ENCODE measurements around the gene ATF2.
"Not testable (repeated sequence)": the region's sequence is repeated elsewhere in the genome, so short reads cannot be mapped to it uniquely, and the experiment has no call there.

ATF2 gene

DNA sequence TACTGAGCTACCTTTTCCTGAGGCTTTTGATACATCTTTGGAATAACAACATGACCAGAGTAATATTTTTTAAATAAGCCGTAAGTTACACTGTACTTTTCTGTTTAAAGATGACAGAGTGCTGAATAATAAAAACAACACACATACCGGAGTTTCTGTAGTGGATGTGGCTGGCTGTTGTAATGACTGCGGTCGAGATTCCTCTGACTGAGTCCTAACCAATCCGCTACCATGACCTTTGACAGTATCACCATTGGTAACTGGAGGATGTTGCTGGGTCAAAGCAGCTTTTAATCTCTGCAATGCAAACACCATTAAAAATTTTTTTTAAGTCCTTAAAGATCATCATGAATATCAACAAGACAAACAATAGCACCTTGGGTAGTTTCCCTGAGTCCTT, 70.7 kb downstream of the ATF2 start:
- DNase-seq (ENCODE audit: low read depth in 1 of 2, low spot score in 1 of 2), result no peak

DNA sequence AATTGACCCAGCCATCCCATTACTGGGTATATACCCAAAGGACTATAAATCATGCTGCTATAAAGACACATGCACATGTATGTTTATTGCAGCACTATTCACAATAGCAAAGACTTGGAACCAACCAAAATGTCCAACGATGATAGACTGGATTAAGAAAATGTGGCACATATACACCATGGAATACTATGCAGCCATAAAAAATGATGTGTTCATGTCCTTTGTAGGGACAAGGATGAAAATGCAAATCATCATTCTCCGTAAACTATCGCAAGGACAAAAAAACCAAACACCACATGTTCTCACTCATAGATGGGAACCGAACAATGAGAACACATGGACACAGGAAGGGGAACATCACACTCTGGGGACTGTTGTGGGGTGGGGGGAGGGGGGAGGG, 83.9 kb downstream of the ATF2 start:
- DNase-seq (ENCODE audit: low read depth in 1 of 2, low spot score in 1 of 2), result not testable (repeated sequence)

DNA sequence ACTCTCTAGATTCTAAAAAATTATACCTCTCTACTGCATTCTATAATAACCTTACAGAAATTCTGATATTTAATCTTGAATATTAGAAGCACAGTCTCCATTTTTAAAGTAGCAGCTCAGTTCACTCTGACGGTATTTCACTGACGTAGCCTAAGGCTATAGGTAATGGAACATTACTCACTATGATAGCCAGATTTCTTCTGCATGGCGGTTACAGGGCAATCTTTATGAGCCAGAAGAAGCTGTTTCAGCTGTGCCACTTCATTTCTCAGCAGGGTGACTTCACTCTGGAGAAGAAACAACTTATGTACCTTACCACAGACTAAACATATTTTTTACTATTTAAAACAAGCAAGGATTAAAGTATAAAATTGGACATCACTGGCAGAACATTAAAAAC, 87.5 kb downstream of the ATF2 start:
- DNase-seq (ENCODE audit: low read depth in 1 of 2, low spot score in 1 of 2), result no peak

DNA sequence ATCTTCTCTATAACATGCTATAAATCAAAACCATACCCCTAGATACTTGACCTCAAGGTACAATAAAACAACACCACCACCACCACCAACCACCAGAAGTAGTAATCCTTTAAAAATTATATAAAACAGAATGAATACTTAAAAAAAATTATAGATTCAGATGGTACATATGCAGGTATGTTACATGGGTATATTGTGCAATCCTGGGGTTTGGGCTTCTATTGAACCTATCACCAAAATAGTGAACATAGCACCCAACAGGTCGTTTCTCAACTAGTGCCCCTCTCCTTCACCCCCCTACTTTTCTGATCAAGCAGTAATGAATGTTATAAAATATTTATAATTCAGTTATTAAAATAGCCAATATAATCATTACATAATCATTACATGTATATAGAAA, 91.7 kb downstream of the ATF2 start:
- no peak for DNase-seq (ENCODE audit: low read depth in 1 of 2, low spot score in 1 of 2)

DNA sequence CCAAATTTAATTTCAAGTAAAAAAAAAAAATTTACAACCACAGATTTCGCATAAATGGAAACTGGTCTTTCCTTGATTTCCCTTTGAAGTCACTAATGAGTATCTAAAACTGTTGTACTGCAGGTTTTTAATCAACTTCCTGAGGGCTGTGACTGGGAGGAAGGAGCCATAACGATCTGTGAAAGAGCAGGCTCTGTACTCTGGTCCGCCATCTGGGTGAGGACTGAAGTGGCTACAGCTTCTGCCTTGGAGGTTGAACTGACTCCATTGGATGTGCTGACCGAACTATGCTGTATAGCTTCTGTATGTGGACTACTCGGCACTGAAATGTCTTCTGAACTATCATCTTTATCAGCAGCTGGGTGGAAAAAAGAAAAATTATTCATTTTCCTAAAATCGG, 93.5 kb downstream of the ATF2 start:
- no peak for DNase-seq (ENCODE audit: low read depth in 1 of 2, low spot score in 1 of 2)

DNA sequence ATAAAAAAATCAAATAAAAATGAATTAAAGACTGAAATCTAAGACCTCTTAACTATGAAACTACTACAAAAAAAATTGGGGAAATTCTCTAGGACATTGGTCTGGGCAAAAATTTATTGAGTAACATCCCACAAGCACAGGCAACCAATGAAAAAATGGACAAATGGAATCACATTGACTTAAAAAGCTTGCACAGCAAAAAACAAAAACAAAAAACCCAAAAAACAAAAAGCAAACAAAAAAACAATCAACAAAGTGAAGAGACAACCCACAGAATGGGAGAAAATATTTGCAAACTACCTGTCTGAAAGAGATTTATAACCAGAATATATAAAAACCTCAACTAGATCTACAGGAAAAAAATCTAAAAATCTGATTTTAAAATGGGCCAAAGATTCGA, 99.5 kb downstream of the ATF2 start:
- DNase-seq (ENCODE audit: low read depth in 1 of 2, low spot score in 1 of 2), result no peak

DNA sequence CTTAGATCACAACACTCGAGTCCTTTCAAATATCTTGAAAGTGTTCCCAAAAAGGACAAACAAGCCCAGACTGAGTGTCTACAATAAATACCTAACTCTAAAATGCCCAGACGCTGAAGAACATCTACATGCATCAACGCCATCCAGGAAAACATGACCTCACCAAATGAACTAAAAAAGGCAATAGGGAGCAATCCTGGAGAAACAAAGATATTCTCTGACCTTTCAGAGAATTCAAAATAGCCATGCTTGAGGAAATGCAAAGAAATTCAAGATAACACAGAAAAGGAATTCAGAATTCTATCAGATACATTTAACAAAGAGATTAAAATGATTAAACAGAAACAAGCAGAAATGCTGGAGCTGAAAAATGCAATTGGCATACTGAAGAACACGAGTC, 101.6 kb downstream of the ATF2 start:
- no peak for DNase-seq (ENCODE audit: low read depth in 1 of 2, low spot score in 1 of 2)

DNA sequence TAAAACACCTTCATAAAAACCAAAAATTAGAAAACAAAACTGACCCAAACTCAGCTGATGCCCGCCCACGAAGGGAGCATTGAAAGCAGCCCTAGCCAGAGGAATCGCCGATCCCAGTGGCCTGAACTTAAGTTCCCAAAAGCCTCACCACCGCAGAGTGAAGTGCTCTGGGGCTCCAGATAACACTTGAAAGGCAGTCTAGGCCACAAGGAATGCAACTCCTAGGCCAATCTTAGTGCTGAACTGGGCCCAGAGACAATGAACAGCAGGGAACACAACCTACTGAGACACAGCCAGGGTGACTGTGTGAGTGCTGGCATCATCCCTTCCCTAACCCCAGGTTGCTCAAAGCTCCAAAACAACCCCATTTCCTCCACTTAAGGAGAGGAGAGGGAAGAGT, 103.2 kb downstream of the ATF2 start:
- no peak for DNase-seq (ENCODE audit: low read depth in 1 of 2, low spot score in 1 of 2)

DNA sequence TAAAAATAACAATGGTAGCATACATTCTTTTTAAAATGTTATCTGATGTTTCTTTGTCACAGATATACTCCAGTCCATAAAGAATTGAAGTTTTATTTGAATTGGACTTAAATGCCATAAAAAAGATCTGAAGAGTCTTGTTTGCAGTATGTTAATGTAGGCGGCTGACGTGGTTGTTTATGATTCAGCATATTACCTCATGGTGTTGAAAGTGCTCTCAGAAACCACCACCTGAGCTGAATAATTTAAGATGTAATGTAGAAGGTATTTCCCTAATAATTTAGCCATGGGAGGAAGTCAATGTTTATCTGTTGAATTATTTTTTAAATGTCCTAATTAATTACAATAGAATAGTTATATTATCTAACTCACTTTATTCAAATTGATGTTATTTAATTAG, 104.3 kb downstream of the ATF2 start:
- no peak for DNase-seq (ENCODE audit: low read depth in 1 of 2, low spot score in 1 of 2)

DNA sequence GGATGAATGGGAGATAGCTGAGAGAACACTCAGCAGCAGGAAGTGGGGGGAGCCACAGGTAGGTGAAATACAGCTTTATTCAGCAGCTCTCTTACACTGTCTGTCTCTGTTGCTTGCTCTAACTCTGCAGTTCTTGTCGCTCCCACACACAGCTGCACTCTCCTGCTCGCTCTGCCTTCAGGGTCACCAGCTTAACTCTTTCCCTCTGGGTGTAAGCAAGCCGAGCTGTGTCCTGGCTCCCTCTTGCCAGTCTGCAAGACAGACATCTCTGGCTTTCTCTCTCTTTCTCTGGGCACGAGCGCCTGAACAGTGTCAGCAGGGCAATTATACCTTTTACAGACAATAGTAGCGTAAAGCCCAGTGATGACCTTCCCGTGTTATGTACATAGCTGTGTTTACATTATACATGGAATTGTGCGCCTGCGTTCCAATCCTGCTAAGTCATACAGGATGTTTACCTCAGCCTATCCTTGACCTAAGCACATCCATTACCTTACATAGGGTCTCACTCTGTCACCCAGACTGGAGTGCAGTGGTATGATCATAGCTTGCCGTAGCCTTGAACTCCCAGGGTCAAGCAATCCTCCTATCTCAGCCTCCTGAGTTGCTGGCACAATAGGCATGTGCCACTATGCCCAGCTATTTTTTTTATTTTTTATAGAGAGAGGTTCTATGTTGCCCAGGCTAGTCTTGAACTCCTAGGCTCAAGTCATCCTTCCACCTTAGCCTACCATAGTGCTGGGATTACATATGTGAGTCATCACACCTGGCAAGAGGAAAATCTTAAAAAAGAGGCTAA, 105.0 kb downstream of the ATF2 start:
- no peak for DNase-seq (ENCODE audit: low read depth in 1 of 2, low spot score in 1 of 2)

DNA sequence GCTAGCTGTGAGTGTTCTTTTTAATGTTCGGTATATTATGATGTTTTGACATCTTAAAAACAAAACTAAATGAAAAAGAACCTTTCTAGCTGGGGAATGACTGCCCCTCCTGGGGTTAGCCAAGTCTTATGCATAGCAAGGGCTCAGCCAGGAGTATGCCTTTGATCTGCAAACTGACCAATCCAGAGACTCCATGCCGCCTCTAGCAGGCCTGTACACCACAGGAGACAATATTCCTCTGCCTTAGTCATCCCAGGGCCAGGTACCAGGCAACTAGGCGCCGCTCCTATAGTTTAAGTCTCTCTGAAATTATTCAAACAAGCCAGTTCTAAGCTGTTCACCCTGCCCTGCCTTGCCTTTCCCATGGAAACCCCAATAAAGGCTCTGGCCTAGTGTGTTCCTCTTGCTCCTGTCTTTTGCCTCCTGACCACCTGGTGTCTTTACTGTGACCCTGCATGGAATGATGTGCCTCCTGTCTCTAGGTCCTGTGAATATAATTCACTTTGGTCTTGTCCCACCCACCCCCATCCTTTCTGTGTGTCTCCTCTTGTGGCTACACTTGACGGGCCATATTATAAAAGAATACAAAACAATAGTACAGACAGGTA, 110.8 kb downstream of the ATF2 start:
- no peak for DNase-seq (ENCODE audit: low read depth in 1 of 2, low spot score in 1 of 2)

DNA sequence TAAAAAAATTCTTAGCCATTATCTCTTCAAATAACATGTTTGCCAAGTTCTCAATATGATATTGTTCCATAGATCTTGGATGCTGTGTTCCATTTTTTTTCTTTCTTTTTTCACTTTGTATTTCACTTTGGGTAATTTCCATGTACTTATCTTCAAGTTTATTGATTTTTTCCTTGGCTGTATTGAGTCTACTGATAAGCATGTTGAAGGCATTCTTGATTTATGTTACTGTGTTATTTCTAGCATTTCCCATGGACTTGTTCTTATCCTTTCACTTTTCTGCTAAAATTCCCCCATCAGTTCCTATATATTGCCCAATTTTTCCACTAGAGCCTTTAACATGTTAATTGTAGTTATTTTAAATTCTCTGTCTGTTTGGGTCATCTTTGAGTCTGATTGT, 112.0 kb downstream of the ATF2 start:
- no peak for DNase-seq (ENCODE audit: low read depth in 1 of 2, low spot score in 1 of 2)

DNA sequence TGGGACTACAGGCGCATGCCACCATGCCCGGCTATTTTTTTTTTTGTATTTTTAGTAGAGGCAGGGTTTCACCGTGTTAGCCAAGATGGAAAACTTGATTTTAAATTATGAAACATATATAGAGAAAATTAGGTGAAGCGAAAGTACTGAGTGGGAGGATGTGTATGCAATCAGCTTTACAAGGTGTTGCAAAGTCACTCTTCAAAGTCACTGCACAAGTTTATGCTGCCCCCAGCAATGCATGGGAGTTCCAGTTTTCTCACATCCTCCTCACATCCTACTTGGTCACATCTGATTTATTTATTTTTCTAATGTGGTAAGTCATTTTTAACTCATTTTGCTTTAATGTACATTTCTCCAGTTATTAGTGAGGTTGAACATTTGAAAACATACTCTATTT, 113.7 kb downstream of the ATF2 start:
- DNase-seq (ENCODE audit: low read depth in 1 of 2, low spot score in 1 of 2), result no peak

DNA sequence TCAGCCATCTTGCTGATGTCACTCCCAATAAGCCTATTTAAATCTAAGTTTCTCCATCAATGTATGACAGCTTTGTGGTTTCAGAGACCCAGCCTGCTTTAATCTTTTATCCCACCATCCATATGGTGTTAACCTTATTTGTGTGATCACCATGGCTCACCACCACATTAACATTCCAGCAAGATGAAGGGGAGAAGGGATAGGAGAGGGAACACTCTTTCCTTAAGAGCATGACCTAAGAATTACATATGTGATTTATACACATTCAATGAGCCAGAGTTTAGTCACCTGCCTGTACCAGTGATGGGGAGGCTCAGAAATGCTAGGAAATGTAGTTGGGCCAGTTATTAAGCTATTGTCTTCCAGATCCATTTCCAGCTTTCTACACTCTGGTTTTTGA, 118.3 kb downstream of the ATF2 start:
- DNase-seq (ENCODE audit: low read depth in 1 of 2, low spot score in 1 of 2), result no peak

DNA sequence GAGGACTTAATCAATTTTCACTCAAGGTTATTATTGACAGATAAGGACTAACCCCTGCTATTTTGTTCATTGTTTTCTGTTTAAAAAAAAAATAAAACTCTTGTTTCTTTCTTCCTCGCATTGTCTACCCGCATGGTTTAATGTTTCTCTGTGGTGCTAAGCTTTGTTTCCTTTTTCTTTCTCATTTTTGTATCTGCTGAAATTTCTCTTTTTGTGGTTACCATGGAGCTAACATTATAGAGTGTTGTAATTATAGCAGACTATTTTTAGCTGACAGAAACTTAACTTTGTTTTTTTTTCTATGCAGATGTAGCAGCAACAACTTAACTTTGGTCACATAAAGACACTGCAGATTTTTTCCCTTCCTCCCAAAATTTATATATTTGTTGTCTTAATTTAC, 119.7 kb downstream of the ATF2 start:
- no peak for DNase-seq (ENCODE audit: low read depth in 1 of 2, low spot score in 1 of 2)

DNA sequence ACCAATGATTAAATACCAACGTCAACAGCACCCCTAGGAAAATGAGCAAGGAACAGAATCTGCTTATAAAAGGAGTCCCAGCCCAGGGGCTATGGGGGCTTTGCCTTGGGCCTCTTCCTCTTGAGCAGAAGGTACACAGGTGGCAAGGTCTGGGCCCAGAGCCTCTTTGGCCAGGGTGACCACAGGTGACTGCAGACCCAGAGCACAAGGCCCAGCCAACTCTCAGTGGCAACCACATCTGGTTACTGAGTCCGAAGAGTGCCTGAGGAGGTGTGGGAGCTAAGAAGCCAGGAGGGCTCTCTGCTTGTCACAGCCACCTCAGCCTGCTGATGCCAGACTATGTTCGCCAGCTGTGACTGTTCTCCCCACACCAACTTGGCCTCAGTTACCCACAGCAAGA, 128.5 kb downstream of the ATF2 start:
- DNase-seq (ENCODE audit: low read depth in 1 of 2, low spot score in 1 of 2), result no peak

DNA sequence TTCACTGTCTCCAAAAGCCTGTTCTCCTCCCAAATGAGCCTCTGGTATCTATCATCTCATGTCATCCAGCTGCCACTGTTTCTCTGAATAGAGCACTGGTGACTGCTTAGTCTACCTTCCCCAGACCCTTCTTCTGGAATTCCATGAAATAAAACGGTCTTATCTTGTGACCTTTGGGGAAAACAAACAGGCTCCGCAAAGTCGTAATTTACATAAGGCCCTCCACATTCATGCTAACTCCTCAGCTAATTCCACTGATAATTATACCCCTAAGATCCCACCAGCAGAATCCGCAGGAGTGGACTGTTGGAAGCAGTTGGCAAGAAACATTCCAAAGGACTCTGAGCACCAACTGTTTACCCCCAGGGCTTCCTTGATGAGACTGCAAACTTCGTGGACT, 129.0 kb downstream of the ATF2 start:
- DNase-seq (ENCODE audit: low read depth in 1 of 2, low spot score in 1 of 2), result no peak

DNA sequence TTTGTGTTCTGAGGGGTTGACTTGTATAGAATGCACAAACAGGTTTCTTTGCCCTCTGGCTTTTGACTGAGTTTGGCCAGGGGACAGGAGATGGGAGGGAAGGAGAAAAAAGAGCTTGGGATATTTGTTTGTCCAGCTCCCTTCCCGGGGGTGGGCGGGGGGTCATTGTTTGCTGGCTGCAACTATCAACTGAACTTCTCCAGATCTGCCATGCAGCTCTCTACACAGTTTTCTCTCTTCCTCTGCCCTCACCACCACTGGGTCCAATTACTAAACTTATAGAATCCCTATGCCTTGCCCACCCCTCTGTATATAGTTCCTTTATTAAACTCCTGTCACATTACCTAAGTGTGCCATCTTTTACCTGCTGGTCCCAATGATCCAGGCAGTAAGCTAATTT, 130.1 kb downstream of the ATF2 start:
- no peak for DNase-seq (ENCODE audit: low read depth in 1 of 2, low spot score in 1 of 2)

DNA sequence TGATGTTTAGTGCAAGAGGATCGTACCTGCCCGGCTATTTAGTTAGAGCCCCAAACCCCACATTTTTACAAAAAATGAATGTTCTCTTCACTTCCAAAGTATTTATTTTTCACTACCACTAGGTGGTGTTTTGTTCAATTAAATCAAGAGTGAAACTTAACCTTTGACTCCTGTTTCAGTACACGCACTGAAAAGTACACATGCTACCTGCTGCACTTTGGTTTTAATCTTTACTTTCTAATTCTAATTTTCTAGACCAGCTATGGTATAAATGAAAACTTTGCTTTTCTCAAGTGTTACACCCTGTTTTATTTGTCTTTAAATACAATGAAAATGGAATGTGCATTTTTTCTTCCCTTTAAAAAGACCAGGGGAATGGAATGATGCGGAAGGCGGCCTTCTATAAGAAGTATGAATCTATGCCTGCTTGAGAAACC, 131.4 kb downstream of the ATF2 start:
- no peak for DNase-seq (ENCODE audit: low read depth in 1 of 2, low spot score in 1 of 2)

DNA sequence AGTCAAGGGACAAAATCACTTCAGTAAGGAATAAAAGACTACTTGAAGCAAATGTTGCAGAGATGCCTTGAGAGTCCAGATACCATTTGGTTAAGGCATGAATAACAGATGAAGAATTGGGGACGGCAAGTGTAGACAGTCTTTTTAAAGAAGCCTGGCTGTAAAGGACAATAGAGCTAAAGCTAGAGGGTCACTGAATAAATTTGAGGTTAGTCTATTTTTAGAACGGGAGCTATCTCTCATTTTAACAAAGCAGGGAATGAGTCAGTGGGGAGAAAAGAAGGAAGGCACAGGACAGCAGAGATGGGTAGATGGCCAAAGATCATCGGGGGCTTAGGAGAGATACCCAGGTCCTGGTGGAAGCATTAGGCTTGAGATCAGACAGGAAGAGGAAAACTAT, 132.2 kb downstream of the ATF2 start:
- no peak for DNase-seq (ENCODE audit: low read depth in 1 of 2, low spot score in 1 of 2)

DNA sequence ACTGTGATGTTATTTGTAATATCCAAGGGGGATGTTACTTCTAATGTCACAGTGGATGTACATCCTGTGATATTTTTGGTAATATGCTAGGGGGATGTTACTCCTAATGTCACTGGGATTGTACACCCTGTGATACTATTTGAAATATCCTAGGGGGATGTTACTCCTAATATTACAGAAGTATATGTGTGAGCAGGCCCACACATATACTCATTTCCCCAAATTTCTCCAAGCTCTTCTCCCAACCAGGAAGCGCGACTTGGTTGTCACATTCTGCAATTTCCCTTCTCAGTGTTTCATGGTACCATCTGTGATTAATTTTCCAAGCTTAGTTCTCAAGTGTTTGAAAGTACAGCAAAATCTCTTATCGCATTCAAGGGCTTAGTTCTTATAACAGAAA, 133.3 kb downstream of the ATF2 start:
- DNase-seq (ENCODE audit: low read depth in 1 of 2, low spot score in 1 of 2), result no peak

DNA sequence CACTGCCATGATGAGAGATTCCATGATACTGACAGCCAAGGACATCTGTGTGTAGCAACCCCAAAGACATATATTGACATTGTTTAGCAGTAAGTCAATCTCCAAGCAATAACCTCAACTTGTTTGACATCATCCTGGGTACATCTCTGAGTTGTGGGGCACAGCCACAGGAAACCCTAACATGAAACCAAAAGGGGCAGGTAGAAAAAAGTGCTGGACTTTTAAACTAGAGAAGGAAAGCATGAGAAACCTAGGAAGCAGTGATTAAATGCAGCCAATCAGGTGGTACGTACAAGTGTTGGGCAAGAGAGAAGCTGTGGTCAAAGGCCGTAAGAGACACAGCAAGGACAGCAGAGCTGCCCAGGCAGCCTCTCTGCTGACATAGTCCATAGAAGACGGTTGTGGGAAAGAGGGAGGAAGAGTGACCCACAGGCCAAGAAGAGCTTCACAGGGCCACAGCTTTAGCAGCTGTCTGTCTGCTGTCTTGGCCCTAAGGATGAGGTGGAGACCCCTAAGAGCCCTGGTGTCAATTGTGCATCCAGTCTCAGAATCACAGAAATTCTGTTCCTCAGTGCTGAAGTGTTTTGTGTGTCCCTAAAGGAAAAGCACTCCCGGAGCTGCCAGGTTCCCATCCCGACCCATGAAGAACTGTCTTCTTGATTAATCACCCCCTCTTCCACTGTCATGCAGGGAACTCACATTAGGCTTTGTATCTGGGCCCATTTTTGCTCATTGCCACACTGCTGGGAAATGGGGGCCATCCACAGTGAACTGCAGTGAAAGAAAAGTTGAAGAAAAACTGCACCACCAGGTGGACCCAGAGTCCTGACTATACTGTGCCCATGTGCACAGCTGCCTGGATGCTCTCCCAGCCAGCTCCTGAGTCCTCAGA, 137.4 kb downstream of the ATF2 start:
- DNase-seq (ENCODE audit: low read depth in 1 of 2, low spot score in 1 of 2), result no peak

Data from activated CD4-positive, alpha-beta T cell treated with anti-CD3 and anti-CD28 coated beads, Interleukin-2, amount 50 U/mL, for 24 hours (primary cell).